Mucosa of descending colon (tissue), 3 donors: ENCODE data around the gene TMPRSS6. TPM values are rescaled to one million over a fixed set of nuclear protein-coding genes. Genes with fewer than 3 reads are reported as not detected.
A peak's percentile ranks its signal among the peaks of the same experiment; 100 is the strongest.

Source experiments
- ATAC-seq: fragments of 200-7000 bp; cut with Tn5 transposase; one replicate; pipeline ENCODE4 v1.9.1; 2020; ENCODE audit warnings: mild to moderate bottlenecking, moderate library complexity
- DNase-seq, 3 donors: peaks; one replicate each; pipeline ENCODE4 v3.0.0-alpha.2; 2020
- H3K36me3 ChIP-seq: fragments of 200-600 bp; one replicate; pipeline ENCODE4 v1.8.0; 2021; ENCODE audit warnings: low read depth, mild to moderate bottlenecking
- H3K4me1 ChIP-seq: fragments of 200-600 bp; one replicate; pipeline ENCODE4 v1.8.0; 2021; ENCODE audit warnings: low read depth, mild to moderate bottlenecking
- H3K4me3 ChIP-seq: fragments of 200-600 bp; one replicate; pipeline ENCODE4 v1.8.0; 2021; ENCODE audit warnings: mild to moderate bottlenecking
- H3K9me3 ChIP-seq: fragments of 200-600 bp; one replicate; pipeline ENCODE4 v1.8.0; 2021; ENCODE audit warnings: mild to moderate bottlenecking
- CTCF ChIP-seq: fragments of 200-600 bp; IDR thresholded peaks from one replicate; pipeline ENCODE4 v1.8.0; 2022; ENCODE audit warnings: antibody characterized with exemption, mild to moderate bottlenecking
- intact Hi-C, 2 donors: fragments of 100-400 bp; cut with DNase I in 1 of 2; cut with micrococcal nuclease in 1 of 2; formaldehyde crosslinking; loops; one replicate each; pipeline versions ENCODE4 v1.11.0 to v1.11.1; 2022; cut with DNase I, micrococcal nuclease
- total RNA-seq, 3 donors: library from RNA; stranded (reverse); fragmentation: NEBNext Ultra II Directional in 2 of 3; extraction: Animal tissue kit (Norgen Biotek cat#: 25700) in 2 of 3; gene quantifications; one replicate each; pipeline versions ENCODE4 v1.2.1 to v1.2.4, GENCODE V29; 2021 to 2023
- donor health status: DM: no; HTN: no; CAD: no; lungs with moderate emphysema.
- donor health status: DM: no; HTN: no; CAD: no.
- donor health status: DM: no; HTN: yes; CAD: no.

TMPRSS6 gene
- total RNA-seq, 3 donors from 2014 or later: 0.29 to 0.46 TPM; not detected in 1

GRCh38 chr22:37148031-37148651, 38.6 kb upstream of the TMPRSS6 start:
- TF ChIP-seq CTCF: no peak
- DNase-seq (peak in 1 of 3 donors; percentile 50), ATAC-seq (no peak)
- Histone ChIP-seq H3K36me3 (no peaks in the 10 kb centered on the region), H3K4me1 (peaks cover 4% of the 10 kb centered on the region), H3K4me3 (no peak overlapping the region), H3K9me3 (no peaks in the 10 kb centered on the region)
- intact Hi-C loops: no loop called here

GRCh38 chr22:37147186-37147990, 37.9 kb upstream of the TMPRSS6 start:
- TF ChIP-seq CTCF: no peak
- no peak for ATAC-seq
- Histone ChIP-seq H3K36me3 (no peaks in the 10 kb centered on the region), H3K9me3 (no peaks in the 10 kb centered on the region), H3K4me1 (peaks cover 4% of the 10 kb centered on the region), H3K4me3 (no peak overlapping the region)
- DNase-seq: peak in 1 of 3 donors; percentile 19
- intact Hi-C loops: no loop called here

GRCh38 chr22:37146507-37147180, 37.1 kb upstream of the TMPRSS6 start:
- Histone ChIP-seq H3K9me3 (no peaks in the 10 kb centered on the region), H3K36me3 (no peaks in the 10 kb centered on the region), H3K4me1 (peaks cover 4% of the 10 kb centered on the region), H3K4me3 (no peak overlapping the region)
- no peak for TF ChIP-seq CTCF
- DNase-seq: no peak
- intact Hi-C loops: no loop called here
- no peak for ATAC-seq

GRCh38 chr22:37146051-37146385, 36.5 kb upstream of the TMPRSS6 start:
- Histone ChIP-seq H3K4me3 (no peak overlapping the region), H3K4me1 (peaks cover 4% of the 10 kb centered on the region), H3K36me3 (no peaks in the 10 kb centered on the region), H3K9me3 (no peaks in the 10 kb centered on the region)
- peak; percentile 42 for ATAC-seq
- DNase-seq: peak in 1 of 3 donors; percentile 56
- intact Hi-C loops: no loop called here
- TF ChIP-seq CTCF: no peak

- peak in 1 of 3 donors; percentile 9 for DNase-seq
- Histone ChIP-seq H3K4me1 (peaks cover 4% of the 10 kb centered on the region), H3K4me3 (no peak overlapping the region), H3K9me3 (no peaks in the 10 kb centered on the region), H3K36me3 (no peaks in the 10 kb centered on the region)
- TF ChIP-seq CTCF: no peak
- ATAC-seq: no peak
- intact Hi-C loops: no loop called here
Observed at GRCh38 chr22:37145180-37146050, 35.9 kb upstream of the TMPRSS6 start.
